GM21737 (cell line): ENCODE measurements around the gene TMEM117.
"Not testable (repeated sequence)": the region's sequence is repeated elsewhere in the genome, so short reads cannot be mapped to it uniquely, and the experiment has no call there.

Experiments
- ATAC-seq: cut with Tn5 transposase; IDR thresholded peaks from one replicate; pipeline ENCODE4 v1.9.1; 2021; ENCODE audit warnings: mild to moderate bottlenecking, moderate library complexity; ENCODE audit not compliant: unreplicated experiment

The TMEM117 gene

DNA sequence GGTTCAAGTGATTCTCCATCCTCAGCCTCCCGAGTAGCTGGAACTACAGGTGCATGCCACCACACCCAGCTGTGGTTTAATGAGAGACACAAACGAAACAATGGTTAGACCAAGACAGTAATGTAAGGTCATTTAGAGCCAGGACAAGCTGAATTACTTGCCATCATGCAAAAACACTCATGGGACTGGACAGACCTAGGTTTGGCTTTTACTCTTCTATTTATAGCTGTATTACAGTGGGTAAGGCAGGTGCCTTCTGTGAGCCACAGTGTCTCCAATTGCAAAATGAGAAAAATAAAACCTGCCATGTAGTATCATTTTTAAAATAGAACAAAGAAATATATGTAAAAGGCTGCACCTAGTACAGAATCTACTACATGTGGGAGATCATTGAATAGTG, 527.1 kb downstream of the TMEM117 start:
- no peak for ATAC-seq

DNA sequence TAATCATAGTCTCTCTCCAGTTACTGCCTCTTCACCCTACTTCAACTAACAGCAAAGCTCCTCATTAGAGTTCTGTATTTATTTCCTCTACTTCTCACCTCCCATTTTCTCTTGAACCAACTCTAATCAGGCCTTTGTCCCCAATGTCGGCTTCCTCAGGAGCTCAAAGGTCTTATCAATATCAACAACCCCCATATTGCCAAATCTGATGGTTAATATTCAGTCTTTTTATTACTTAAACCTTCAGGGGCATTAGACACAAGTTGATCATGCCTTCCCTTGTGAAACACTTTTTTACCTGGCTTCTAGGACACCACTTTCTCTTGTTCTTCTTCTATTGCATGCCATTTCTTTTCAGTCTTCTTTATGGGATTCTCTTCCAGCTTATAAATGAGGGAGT, 531.3 kb downstream of the TMEM117 start:
- no peak for ATAC-seq

DNA sequence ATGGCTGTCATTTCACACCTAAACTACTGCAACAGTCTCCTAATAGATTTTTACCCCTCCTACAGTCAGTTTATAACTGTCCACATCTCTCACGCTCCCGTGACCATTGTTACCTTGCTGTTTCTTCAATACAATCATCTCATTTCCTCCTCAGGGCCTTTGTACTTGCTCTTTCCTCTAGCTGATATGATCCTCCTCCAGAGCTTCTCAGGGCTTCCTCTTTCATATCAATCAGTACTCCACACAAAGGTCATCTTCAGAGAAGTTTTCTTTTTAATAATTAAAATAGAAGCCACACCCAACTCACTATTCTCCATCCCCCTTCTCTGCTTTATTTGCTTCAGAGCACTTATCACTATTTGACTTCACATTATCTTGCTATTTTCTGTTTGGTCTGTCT, 532.0 kb downstream of the TMEM117 start:
- no peak for ATAC-seq

DNA sequence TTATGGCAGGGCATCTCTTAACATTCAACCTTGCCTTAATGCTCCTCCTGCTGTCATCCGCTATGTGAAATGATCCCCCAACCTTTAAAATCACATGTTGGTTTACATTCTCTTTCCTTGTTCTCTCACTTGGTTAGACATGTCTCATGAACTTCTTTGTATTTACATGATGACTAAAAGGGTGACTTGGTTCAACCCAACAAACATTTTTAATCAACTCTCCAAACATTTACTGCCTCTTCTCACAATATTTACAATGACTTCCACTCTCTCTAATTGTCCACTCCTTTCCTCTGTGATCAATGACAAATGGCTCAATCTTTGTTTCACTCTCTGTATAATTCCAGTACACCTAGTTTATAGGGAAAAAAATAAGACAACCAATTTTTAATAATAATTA, 534.1 kb downstream of the TMEM117 start:
- no peak for ATAC-seq

DNA sequence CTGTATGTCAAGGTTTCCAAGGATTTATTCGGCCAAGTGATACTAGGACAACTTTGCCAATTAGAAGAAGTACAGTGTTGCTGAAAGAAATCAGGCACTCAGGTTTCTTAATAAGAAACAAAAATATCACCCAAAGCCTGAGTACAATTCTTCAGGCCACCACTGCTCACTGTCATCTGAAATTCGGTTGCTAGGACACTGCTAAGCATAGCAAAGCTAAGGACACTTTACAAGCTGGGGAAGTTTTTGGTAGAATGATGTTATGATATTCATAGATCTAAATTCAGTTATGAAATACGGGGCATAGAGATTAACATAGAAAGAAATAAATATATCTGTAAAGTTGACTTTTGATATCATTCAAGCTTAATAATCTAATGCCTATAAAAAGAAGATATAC, 535.1 kb downstream of the TMEM117 start:
- ATAC-seq = no peak

DNA sequence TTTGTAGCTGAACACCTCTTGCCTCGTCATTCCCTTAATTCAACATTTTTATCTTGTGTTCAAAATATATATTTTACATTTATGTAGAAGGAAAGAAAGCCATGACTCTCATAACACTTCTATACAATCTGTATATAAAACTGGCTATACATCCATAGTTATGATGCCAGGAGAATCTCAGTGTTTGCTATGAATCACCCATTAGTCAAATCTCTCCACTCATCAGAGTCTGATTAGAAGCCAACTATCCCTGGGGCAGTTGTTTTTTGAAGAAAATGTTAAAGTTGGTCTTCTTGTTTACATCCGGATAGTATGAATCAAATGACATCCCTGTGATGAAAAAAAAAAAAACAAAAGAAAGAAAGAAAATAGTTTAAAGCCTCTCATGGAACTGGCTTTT, 536.4 kb downstream of the TMEM117 start:
- ATAC-seq = no peak

DNA sequence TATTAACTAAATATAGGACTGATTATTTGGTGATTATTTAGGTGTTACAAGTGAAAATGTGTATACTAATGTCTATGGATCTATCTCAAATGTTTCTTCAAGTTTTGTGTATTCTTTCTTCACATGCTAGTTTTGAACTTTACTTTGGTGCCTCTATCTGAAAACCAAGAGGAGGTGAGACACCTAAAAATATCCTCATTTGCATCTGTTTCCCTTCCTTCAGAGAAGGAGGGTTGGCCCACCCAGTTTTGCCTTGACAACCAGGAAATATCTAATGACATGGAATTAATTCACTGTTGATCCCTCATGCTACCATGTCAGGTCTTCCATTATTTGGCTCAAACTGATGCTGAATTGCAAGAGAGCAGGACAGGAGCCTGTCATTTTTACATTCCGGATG, 539.8 kb downstream of the TMEM117 start:
- no peak for ATAC-seq

DNA sequence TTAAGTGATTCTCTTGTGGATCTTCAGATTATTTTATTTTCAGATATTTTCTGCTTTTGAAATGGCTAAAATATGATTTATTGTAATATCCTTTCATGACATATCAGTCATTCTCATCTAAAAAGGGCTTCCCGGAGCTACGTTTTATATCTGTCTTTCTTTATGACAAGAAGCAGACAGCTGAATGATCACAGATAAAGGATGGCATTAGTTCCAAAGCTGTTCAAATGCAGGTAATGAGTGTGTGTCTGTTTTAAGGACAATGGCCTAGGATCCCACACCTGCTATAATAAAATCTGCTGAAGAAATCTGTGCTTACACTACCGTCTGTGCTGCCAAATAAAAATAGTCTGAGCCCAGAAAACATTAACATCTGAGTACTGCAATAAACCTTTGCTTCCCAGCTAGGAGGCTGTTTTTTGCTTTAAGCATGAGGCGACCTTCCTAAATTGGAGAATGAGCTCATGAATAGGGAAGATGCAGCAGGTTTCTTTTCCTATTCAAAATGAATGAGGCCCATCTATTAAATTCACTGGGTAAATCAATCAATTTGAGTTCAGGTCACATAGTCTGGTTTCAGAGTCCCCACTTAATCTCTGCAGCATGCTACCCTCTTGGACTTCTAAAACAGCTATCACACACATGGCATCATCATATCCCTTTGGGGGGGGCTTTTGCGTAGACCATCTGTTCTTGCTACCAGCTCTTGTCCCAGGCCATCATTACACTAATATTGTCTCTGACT, 541.7 kb downstream of the TMEM117 start:
- ATAC-seq = no peak

DNA sequence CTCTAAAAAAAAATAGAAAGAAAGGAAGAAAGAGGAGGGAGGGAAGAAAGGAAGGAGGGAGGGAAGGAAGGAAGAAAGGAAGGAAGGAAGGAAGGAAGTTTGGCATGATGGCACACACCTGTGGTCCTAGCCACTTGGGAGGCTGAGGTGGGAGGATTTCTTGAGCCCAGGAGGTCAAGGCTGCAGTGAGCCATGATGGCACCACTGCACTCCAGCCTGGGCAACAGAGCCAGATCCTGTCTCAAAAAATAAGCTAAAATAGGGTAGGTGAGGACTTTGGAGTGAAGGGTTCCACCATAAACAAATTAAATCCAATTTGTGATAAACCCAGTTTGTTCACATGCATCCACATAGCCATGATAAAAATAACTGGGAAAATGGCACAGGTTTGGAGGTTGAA, 543.2 kb downstream of the TMEM117 start:
- ATAC-seq = not testable (repeated sequence)

DNA sequence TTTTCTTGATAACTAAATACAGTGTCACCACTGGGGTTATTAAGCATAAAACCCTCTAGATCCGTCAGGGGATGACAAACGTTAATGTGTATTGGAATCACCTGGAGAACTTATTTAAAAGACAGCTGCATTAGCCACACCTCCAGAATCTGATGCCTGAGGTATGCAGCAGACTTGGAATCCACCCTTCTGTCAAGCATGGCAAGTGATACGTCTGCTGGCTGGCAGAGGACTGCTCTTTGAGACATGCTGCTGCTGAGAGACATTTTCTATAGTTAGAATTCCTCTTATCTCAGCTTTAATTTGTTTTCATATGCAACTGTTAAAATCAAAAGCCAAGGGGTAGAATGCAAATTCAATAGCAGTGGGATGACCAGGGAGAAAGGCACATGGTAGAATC, 544.0 kb downstream of the TMEM117 start:
- no peak for ATAC-seq

DNA sequence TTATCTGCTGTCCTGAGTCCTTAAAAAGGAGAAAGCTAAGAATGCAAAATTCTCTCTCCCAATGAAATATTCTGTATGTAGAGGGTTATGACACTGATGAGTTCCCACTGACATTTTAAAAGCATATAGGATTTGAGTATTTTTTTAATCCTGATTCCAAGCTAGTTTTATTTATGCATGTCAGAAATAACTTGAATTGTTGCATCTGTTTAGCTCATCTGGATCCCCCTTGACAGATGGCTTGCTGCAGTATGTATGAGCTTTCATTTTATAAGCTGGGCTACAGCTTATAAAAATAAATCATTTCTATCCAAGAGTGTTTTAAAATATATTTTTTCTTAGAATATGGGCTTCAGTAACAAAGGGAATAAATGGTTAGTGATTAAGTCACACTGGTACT, 545.0 kb downstream of the TMEM117 start:
- ATAC-seq = no peak

DNA sequence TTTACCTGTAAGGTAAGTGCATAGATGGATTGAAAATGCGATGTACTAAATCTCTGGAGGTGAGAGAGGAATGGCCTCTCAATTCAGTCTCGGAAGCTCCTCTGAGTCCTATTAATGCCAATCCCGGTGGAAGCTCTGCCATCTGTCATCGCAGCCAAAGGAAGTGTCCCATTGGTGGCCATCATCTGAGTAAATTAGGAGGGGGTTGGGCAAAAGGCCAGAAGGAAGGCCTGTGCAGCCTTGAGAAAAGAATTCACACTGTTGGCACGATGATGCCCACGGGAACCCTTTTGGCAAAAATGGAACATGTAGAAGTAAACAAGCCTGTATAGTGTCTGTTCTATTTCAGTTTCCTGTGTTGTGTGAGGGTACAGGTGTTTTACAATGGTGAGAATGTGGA, 545.5 kb downstream of the TMEM117 start:
- no peak for ATAC-seq

DNA sequence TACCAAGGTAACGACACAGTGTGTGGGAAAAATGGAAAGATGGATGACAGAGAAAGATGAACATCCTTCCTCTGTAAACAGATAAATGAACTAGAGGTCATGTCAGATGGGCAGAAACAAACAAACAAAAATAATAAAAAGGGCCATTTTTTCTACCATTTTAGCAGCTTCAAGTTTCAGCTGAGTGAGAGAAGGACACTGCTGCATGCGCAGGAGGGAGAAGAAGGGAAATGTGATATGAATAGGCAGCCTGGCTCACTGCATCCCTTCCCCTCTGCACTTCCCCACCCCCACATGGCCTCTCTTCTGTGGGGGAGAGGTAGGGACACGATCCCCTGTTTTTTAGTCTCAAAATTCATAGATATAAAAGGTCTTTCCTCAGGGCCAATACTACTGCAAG, 548.3 kb downstream of the TMEM117 start:
- no peak for ATAC-seq

DNA sequence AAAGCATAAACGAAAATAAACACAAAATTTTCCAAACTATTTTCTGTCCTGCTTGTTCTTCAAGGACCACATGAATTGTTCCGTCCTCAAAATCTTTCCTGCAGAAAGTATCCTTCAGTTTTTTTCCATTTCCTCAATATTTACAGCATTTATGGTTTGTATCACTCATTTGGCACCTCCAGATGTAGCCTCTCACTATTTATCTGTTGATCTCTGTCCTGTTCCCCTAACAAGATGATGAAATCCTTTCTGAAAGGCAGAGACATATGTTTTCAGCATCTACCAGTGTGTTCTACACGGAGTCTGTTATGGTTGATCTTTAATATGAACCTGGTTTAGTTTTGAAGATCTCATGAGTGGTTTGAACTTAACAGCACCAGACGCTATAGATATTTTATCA, 550.1 kb downstream of the TMEM117 start:
- ATAC-seq = no peak

DNA sequence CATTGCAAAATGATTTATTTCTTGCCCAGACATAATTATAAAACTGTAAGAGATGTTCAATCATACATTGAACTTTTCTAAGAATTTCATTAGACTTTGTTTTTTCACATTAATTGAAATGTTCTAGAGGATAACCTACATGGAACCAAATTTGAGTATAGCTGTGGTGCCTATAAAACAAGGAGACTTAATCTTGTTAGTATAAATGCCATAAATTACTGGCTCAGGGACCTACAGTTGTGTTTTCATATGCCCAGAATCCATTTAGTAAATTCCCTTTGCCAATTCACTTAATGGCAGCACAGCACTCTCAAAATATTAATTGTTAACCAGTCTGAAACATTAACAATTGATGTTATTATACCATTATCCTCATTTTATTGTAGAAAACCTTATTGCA, 551.7 kb downstream of the TMEM117 start:
- no peak for ATAC-seq

DNA sequence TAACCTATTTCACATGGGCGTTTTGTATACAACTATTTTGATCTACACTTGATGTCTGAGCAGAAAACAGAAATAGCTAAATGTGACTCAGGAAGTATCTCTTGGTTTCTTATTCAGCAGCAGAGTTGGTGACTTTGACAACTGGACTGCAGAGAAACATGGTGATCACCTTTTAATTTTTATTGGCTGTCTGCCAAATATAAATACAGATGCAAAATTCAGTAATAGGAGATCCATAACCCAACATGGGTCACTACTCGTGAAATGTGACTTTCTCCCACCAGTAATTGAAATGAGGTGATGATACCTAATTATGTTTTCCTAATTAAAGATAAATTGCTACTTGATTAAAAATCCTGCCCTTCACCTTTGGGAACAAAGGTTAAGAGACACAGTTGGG, 553.2 kb downstream of the TMEM117 start:
- ATAC-seq = no peak

DNA sequence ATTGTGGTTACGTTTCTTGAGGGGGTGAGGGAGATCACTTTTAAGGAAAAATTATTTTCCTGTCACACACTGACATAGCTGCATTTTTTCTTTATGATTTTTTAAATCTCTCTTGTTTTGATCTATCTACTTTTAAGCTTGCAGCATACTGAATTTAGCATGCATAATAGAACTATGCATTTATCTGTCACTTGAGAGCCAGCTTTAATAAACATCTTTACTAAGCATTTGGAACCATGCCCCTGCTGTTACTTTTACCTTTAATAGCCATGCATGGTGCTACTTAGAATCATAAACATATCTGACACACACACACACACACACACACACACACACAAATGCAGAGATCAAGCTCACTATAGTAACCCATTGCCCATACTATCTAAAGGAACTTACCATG, 554.0 kb downstream of the TMEM117 start:
- no peak for ATAC-seq

DNA sequence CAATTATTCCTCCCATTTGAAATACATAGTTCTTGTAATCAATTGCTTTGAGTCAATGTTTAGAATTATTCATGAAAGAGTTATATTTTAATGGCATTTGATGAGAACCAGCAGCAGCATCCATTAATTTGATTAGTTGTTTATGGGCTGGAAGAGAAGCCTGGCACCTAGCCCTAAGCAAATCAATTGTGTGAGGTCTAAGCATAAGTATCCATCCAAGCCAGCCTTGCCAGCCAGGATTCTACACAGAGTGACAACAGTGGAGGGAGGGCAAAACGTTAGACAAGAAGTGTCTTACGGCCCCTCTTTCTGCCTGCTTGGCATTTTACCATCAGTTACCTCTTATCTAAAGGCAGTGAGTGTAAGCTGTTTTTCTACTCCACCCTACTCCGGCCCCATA, 561.8 kb downstream of the TMEM117 start:
- ATAC-seq = no peak

DNA sequence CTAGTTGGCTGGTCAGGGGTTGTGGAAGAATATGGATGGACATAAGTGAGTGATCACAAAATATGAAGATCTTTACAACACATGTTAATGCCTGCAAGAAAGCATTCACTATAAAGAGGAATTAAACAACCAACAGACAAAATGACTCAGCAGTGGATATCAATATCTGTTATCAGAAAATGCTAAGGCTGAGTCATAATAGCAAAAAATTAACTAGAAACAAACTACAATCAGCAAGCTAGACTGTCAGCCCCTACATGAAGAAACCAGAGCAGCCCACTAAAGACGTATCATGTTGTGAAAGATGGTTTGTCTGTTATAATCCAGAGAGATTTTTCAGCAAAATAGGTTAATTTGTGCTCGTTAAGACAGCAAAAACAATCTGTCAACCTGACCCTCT, 567.3 kb downstream of the TMEM117 start:
- ATAC-seq = no peak

DNA sequence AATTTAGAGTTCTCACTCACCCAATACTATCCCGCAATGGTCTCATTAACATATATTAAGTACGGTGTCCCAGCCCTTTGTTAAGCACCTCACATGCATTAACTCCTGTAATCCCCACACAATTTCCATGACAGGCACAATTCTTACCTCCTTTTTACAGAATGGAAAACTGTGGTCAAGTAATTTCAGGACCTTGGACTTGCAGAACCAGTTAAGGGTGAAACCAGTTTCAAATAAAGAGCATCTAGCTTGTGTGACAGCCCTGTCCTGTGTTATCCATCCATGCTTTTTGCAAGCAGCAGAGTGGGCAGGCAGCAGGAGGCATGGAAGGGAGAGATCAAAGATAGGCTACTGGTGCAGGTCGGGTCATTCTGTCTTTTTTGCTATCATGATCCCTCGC, 569.4 kb downstream of the TMEM117 start:
- ATAC-seq = no peak

DNA sequence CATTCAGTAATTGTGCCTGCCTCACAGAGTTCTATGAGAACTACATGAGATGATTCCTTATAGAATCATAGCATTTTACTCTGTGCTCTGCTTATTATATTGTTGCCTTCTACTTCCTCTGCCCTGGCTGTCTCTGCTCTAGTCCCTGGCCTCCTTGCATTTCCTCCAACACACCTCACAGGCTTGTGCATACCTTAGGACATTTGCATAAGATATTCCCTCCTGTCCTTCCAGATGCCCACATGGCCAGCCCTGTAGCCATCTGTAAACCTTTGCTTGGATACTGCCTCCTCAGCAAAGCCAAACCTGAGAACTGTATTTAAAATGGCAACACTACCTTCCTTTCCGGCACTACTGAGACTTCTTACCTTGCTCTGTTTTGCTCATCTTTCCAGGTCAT, 586.7 kb downstream of the TMEM117 start:
- no peak for ATAC-seq

DNA sequence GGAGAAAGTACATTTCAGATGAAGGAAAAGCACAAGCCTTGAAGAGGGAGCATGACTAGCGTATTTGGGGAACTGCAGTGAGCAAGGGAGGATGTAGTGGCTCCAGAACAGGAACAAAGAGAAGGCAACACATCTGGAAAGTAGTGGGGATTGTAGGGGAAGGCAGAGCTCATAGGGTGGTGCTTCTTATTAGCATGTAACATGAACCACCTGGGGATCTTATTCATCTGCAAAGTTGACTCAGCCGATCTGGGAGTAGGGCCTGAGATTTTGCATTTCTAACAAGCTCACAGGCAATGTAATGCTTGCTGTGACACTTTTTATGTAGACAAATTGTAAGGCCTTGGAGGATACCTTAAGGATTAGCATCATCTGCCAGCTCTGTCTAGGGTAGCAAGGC, 592.9 kb downstream of the TMEM117 start:
- ATAC-seq = no peak

DNA sequence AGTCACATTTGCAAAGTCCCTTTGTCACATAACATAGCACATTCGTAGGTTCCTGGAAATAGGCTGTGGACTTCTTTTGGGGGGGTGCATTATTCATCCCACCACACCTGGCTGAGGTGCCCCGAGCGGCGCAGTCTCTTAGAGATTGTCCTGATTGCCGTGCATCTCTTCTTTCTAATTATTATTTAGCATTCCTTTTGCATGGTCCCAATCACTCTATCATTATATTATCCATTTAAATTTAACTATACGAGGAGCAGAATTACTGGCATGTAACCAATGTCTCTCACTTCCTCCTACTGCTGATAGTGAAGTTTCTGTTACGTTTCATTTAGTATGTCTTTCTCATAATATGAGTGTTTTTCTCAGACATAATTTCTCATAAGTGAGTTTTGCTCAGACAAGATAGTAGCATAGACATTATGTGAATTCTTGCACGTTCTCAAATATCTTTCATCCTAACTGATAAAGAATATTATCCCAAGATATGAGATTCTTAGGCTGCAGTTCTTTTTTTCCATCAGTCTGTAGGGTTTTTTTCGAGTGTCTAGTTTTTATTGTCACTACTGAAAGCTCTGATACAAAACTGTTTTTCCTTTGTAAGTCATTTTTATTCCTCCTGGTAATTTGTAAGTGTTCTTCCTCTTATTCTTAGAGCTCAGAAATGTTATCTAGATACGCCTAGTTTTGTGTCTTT, 595.9 kb downstream of the TMEM117 start:
- ATAC-seq = peak; percentile 64
